ENCODE results near the gene RNF225.
"Not testable (repeated sequence)": the region's sequence is repeated elsewhere in the genome, so short reads cannot be mapped to it uniquely, and the experiment has no call there.

Gene RNF225

DNA sequence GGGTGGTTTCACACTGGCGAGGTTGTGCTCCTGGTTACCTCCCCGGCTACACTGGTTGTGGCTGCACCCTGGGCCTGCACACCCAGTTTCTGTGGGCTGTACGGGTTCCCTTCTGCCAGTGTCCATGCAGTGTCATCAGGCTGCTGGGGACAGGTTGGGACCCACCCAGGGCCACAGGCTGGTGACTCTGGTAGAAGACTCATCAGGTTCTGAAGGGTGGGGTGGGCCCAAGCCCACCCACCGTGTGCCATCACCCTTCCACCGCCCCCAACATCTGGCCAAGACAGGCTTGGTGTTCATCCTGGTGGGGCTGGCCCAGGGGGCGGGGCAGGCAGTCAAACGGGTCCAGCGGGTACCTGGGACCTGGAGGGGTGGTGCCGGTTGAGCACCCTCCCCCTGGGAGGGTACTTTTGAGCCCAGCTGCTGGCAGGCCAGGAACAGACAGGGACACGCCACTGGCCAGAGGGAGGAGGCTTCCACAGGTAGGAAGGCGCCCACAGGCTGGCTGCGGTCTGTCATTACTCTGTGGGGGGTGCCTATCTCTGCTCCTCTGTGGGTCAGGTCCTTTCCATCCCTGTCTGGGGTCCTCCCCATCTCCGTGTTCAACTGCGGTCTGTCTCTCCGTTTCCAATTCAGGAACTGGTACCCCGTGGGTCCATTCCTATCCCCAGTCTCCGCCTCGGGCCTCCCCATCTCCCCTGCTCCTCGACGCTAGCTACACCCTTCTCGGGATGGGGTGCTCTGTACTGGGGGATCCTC lies at the start of gene RNF225:
Gene RNF225, plus strand, starts transcription at position 437 of the 759 bp plus-strand sequence. CDS start 434 bp downstream, outside the sequence.
- no peak for DNase-seq (ENCODE audit: extremely low read depth in 1 of 2, low read depth in 1 of 2)

DNA sequence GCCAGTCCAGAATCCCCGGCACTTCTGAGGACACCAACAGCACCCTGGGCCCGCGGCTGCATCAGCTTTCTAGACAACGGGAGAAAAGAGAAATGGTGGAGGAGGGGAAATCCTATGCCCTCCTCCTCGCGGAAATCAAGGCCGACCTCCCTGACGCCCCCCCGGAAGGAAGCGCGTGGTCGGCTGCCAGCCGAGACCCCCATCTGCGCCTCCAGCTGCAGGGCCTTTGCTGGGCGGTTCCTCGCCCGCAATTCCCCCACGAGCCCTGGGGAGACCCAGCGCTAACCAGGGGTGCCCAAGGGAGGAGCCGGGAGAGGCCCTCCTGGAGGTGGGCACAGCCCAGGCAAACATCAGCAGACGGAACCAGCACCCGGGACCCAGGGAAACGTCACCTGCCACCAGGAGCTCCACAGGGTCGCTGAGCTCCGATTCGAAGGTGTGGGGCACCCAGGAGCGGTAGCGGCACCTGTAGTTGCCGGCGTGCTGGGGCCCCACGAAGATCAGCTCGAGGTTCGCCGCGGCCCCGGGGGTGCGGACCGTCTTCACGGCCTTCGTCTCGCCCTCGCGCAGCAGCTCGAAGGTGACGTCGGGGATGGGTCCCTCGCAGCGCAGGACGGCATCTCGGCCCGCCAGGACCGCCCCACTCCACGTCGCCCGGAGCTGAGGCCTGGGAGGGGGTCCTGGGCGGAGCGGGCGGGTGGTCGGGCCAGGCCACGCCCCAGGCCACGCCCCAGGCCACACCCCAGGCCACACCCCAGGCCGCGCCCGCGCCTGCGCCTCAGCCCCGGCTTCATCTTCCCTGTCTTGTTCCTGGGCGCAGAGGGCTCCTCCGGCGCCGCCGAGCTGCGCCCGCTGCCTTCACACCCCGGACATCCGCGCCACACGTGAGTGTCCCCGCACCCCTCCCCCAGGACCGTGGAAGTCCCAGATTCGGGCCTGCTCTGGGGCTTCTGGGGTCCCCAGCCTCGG lies 48.2 kb upstream of the RNF225 start:
- peak; percentile 43 to 45 for DNase-seq (ENCODE audit: extremely low read depth in 1 of 2, low read depth in 1 of 2)

DNA sequence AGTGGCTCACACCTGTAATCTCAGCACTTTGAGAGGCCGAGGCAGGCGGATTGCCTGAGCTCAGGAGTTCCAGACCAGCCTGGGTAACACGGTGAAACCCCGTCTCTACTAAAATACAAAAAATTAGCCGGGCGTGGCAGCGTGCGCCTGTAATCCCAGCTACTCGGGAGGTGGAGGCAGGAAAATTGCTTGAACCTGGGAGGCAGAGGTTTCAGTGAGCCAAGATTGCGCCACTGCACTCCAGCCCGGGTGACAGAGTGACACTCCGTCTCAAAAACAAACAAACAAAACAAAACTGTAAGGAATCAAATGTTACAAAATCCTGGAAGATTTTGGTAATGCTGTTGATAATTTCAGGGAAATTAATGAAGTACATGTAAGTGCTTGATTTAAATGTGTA lies 47.4 kb upstream of the RNF225 start:
- DNase-seq (ENCODE audit: extremely low read depth in 1 of 2, low read depth in 1 of 2) = not testable (repeated sequence)

DNA sequence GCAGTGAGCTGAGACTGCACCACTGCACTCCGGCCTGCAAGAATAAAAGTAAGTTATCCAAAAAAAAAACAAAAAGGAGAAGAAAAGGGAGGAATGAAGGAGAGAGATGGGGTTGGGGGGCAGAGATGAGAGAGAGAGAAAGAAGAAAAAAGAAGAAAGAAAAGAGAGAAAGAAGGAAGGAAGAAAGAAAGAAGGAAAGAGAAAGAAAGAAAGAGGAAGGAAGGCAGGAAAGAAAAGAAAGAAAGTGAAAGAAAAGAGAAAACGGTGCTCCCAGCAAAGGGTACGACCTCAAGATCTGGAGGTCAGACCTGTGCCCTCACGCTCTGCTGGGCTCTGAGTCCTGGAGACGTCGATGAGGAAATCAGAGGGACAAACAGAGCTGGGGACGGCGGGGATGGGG lies 45.9 kb upstream of the RNF225 start:
- DNase-seq (ENCODE audit: extremely low read depth in 1 of 2, low read depth in 1 of 2) = no peak

DNA sequence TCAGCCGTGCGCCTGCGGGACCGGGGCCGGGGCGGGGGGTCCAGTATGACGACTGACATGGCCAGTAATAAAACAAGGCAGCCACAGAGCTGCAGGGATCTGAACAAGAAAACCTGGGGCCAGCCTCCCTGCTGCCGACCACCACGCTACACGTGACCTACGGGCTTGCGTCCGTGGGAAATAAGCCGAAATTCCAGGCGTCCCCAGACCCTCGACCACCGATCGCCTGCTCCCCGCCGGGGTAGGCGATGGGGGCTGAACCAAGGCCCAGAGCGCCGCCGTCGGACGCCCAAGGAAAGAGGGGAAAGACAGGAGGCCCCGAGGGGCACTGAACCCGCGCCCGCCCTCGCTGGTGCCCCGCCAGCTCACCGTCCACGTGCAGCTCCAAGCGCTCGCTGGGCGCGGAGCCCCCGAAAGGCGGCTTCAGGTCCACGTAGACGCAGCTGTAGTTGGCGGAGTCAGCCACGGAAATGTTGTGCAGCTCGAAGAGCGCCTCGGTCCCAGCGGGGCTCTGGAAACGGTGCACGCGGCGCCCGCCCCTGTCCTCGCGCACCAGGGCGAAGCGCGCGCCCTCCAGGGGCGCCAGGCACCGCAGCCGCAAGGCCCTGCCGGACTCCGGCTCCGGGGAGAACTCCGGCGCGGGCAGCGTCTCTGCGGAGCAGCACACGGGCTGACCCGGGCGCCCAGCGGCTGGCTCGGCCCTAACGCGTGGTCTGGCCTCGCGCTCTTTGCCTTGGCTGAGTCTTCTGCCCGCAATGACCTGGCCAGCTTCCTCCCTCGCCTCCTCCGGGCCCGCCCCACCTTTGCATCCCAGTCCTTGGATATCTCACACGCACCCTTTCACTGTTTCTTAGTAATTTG lies 45.2 kb upstream of the RNF225 start:
- DNase-seq (ENCODE audit: extremely low read depth in 1 of 2, low read depth in 1 of 2) = no peak

DNA sequence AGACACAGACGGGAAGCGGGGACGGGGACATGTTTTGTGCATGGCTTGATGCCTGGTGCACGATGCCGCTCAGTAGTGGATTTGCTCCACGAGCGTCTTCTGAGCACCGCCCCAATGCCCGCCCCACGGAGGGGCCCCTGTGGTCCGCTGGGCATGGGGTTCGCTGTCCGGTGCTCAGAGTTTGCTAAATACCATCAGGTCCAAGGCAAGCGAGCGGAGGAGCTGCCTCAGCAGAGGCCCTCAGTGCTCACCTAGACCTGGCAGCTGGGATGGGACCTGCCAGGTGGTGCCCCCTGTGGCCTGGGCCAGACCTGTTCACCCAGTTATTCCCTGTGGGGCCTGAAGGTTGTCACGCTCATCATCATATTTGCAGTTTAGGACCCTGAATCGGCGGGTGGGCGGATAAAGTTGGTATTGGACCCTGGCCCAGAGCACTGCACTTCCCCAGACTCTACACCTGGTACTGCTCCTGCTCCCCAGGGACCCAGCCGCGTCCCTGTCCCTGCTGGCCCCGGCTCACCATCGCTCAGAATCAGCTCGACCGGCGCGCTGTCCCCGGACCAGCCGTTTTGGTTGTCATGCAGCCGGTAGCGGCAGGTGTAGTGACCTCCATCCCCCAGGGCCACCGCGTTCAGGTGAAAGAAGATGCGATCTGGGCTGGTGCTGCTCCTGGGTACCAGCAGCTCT lies 44.4 kb upstream of the RNF225 start:
- no peak for DNase-seq (ENCODE audit: extremely low read depth in 1 of 2, low read depth in 1 of 2)

DNA sequence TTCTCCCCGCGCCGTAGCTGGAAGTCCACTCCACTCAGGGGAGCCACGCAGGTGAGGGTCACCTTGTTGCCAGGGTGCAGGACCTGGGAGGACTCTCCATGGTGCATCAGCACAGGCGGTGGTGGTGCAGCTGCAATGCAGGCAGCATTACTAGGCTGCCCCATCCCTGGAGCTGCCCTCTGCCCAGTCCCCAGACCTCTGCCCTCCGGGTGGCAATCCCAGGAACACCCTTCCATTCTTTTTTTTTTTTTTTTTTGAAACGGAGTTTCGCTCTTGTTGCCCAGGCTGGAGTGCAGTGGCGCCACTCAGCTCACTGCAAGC lies 43.9 kb upstream of the RNF225 start:
- DNase-seq (ENCODE audit: extremely low read depth in 1 of 2, low read depth in 1 of 2) = no peak

DNA sequence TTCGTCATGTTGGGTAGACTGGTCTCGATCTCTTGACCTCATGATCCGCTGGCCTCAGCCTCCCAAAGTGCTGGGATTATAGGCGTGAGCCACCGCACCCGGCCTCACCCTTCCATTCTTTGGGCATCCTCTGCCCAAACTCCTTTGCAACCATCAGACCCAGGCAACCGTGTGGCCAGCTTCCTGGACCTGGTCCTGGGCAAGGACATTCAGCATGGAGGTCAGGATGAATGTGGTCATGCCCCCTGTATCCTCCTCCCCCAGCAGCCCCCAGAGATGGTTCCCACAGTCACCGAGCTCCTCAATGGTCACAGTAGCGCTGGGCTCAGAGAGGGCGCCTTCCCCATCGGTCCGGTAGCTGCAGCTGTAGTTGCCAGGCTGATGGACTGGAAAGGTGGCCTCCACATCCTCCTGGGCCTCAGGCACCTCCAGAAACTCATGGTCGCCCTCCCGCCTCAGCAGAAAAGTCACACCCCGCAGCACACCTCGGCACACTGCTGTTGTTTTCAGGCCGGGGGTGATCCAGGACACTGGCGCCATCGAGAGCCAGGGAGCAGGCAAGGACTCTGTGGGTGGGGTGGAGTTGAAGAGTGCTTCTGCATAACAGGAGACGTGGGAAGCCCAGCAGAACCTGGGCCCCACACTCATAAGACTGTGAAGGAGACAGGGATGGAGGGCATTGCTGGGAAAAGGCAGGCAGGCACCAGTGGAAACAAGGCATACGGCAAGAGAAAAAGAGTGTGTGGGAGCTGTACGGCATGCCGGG lies 43.3 kb upstream of the RNF225 start:
- DNase-seq (ENCODE audit: extremely low read depth in 1 of 2, low read depth in 1 of 2) = no peak

DNA sequence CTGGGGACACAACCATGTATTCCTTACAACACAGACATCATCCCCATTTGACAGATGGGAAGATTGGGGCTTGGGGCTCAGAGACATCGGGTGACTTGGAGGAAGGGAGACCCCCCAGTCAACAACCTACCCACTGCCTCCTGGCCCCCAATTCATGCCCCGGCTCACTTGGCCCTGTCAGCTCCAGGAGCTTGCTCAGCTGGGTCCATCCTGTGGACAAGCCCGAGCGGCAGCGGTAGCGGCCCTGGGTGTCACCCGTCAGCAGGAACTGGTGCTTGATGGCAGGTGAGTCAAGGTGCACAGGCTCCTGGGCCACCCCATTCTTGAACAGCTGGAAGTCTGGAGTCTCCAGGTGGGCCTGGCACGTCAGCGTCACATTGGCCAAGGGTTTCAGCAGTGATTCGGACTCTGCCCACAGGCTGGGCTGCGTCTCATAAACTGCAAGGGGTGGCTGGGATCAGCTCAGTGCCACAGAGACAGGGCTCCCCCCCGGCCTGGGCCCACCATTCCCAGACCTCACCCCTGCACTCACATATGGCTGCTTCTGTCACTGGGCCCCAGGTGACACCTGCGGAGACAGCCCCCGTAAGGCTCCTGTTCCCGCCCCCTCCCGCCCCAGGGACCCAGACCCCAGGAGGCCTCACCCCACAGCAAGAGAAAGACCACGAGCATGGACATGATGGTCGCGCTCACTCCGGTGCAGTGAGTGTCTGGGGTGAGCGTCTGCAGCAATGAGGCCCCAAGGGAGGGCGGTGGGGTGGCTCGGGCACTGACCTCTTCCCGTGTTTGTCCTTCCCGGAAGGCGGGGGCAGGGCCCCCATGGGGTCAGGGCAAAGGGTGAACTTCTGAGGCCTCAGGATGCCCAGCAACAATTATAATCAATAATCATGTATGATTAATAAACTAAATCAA lies 42.4 kb upstream of the RNF225 start, which contains the start of gene A1BG:
Gene A1BG, minus strand, starts transcription at position 733 of the 912 bp plus-strand sequence. Its CDS starts 55 bp downstream, at position 678.
- DNase-seq (ENCODE audit: extremely low read depth in 1 of 2, low read depth in 1 of 2) = no peak

DNA sequence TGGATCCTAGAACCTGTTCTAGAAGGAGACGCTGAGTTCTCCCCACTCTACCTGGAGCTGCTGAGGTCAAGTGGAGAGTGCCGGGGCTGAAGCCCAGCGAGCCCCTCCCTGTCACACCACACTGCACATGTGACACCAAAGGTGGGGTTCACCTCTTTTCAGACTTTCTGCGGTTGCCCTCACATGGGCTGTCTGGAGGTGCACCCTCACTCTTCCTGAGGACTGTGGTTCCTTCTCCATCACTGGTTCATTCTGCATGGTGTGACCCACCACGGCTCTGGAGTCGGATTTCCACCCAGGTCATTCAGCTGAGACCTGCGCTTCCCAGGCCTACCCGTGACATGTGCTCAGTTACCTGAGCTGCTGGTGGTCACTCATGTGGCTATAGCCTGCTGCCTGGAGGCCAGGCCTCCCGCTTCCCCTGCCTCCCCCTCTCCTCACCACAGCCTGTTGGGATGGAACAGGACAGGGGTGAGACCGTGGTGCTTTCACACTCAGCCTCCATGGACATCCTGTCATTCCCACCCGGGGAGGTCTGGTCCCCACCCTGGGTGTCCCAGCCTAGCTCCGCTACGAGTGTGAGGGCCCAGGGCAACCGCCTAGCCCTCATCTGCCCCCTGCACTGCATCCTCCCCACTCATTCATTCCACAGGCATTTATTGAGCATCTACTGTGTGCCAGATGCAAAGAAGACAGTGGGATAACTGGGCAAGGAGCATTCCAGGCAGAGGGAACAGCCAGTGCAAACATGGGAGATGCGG lies 41.6 kb upstream of the RNF225 start:
- DNase-seq (ENCODE audit: extremely low read depth in 1 of 2, low read depth in 1 of 2) = no peak

DNA sequence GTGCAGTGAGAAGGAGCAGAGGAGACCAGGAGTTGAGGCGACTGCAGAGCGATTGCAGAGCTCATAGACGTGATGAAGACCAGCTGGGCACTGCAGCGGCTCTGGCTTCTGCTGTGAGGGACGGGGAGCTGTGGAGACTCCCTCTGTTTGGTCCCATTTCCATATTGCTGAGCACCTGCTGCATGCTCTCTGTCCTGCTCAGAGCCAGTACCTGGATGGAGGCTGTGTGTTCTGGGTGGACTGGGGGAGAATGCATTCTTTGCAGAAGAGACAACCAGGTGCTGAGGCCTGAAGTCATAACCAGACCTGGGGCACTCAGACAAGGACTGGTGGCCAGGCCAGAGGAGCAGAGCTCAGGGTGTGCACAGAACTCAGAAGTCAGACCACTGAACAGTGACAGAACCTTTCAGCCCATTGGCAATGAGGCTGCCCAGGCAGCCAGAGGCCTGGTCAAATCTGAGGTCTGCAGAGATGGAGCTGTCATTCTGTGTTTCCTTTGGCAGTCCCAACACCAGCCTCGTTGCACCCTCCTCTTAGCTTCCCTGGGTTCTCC lies 40.9 kb upstream of the RNF225 start:
- no peak for DNase-seq (ENCODE audit: extremely low read depth in 1 of 2, low read depth in 1 of 2)

DNA sequence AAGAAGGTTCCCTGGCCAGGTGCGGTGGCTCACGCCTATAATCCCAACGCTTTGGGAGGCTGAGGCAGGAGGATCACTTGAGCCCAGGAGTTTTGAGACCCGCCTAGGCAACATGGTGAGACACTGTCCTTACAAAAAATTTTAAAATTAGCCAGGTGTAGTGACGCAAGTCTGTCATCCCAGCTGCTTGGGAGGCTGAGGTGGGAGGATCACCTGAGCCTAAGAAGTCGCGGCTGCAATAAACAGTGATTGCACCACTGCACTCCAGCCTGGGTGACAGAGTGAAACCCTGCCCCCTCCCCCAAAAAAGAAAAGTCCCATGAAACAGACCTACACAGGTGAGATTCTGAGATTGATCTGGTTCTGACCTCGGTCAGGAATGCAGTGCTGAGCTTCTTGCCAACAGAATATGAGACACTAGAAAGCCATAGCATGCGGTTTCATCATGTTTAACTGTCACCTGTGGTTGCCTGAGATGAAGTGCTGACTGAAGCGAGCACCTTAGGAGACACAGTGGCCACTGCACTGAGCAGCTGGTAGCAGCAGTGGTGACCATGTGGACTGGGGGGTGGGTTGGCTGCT lies 40.1 kb upstream of the RNF225 start:
- DNase-seq (ENCODE audit: extremely low read depth in 1 of 2, low read depth in 1 of 2) = no peak

DNA sequence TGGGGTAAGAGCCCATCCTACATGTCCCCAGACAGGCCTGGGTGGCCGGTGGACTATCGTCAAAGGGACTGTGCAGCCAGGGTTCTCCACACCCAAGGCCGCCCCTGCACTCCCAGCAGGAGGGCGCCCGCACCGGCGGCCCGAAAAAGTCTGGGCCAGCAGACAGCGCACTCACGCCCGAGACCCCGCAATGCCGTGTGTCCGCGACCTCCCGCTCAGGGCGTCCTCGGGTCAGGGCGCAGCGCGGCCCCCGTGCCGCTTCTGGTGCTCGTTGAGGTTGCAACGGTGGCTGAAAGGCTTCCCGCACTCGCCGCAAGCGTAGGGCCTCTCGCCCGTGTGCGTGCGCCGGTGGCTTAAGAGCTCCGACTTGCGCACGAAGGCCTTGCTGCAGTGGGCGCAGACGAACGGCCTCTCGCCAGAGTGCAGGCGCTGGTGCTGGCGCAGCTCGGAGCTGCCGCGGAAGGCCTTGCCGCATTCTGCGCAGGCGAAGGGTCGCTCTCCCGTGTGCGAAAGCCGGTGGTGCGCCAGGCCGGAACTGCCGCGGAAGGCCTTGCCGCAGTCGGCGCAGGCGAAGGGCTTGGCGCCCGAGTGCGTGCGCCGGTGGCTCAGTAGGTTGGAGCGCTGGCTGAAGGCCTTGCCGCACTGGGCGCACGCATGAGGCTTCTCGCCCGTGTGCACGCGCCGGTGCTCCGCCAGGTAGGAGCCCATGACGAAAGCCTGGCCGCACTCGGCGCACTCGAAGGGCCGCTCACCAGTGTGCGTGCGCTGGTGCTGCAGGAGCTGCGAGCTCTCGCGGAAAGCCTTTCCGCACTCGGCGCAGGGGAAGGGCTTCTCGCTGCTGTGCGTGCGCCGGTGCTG lies 39.3 kb upstream of the RNF225 start:
- DNase-seq (ENCODE audit: extremely low read depth in 1 of 2, low read depth in 1 of 2) = peak in 1 of 2 donors; percentile 10

DNA sequence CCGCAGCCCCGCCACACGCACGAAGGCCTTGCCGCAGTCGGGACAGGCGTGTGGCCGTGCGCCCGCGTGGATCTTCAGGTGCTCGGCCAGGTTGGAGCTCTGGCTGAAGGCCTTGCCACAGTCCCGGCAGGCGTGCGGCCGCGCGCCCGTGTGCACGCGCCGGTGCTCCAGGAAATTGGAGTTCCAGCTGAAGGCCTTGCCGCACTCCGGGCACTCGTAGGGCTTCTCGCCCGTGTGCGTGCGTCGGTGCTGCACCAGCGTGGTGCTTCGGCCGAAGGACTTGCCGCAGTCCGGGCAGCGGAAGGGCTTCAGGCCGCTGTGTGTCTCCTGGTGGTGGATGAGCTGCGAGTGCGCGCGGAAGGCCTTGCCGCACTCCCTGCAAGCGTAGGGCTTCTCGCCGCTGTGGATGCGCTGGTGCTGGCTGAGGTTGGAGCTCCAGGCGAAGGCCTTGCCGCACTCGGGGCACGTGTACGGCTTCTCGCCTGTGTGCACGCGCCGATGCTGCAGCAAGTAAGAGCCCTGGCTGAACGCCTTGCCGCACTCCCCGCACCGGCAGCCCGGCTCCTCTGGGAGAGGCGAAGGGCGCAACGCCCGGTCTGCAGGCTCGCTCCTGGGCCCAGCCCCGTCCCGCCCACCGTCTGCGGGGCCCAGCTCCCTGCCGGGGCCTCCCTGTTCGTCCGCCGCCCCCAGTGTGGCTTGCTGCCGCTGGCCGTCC lies 38.5 kb upstream of the RNF225 start:
- no peak for DNase-seq (ENCODE audit: extremely low read depth in 1 of 2, low read depth in 1 of 2)

DNA sequence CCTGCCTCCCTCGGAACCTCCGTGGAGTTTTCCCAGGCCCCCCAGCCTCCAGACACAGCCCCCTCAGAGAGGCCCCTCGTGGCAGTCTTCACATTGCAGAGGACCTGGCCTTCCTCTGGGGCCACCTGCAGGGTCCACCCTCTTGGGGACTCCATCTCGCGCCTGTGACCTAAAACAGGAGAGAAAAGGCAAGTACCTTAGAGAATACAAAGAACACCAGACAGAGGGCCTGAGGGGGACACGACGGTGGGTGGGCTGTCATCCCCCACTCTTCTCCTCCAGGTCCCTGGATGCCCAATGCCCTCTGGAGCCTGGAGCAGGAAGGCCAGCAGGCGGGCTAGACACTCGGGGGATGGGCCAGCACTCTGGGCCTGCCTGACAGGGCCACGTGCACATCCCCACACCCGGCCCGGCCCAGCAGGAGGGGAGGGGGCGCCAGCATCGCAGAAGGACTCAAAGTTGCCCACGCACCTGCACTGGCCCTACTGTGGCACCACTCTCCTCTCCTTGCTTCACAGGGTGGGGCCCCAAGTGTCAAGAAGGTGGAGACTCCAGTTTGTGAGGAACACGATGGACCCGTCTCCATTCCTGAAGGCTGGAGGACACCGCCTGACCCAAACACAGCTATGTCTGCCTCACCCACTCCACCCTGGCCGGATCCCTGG lies 37.8 kb upstream of the RNF225 start:
- no peak for DNase-seq (ENCODE audit: extremely low read depth in 1 of 2, low read depth in 1 of 2)

Data from stimulated activated CD8-positive, alpha-beta memory T cell treated with anti-CD3 and anti-CD28 coated beads, Interleukin-7, amount 100 ng/mL, for 48 hours (primary cell).